Karpas-422 (cell line): ENCODE data around the gene ARRDC4. TPM values are rescaled to one million over a fixed set of nuclear protein-coding genes. Genes with fewer than 3 reads are reported as not detected.

ENCODE experiments used
- DNase-seq: peaks from one replicate; pipeline ENCODE4 v3.0.0-alpha.2; 2015
- H2AFZ ChIP-seq: fragments of 200-600 bp; sonication (generic); 2 replicates; pipeline ENCODE4 v1.6.1; 2014; ENCODE audit warnings: antibody characterized with exemption, low read length, mixed read lengths
- H3K27ac ChIP-seq: fragments of 200-600 bp; sonication (generic); 2 replicates; pipeline ENCODE4 v1.5.1; 2014; ENCODE audit warnings: mild to moderate bottlenecking, low read length, moderate library complexity
- H3K27me3 ChIP-seq: fragments of 200-600 bp; sonication (generic); 2 replicates; pipeline ENCODE4 v1.6.1; 2014; ENCODE audit warnings: low read length, mixed read lengths
- H3K36me3 ChIP-seq: fragments of 200-600 bp; sonication (generic); 2 replicates; pipeline ENCODE4 v1.6.1; 2014; ENCODE audit warnings: low read length, mixed read lengths; ENCODE audit not compliant: insufficient read depth
- H3K4me1 ChIP-seq: fragments of 200-600 bp; sonication (generic); 2 replicates; pipeline ENCODE4 v1.6.1; 2014; ENCODE audit warnings: mild to moderate bottlenecking, low read length, mixed read lengths
- H3K4me2 ChIP-seq: fragments of 200-600 bp; sonication (generic); 2 replicates; pipeline ENCODE4 v1.6.1; 2014; ENCODE audit warnings: low read length, low read depth, mild to moderate bottlenecking; ENCODE audit not compliant: poor library complexity, severe bottlenecking
- H3K4me3 ChIP-seq: fragments of 200-600 bp; sonication (generic); 2 replicates; pipeline ENCODE4 v1.5.1; 2014; ENCODE audit warnings: mild to moderate bottlenecking, antibody characterized with exemption, low read length, mixed read lengths
- H3K79me2 ChIP-seq: fragments of 200-600 bp; sonication (generic); 2 replicates; pipeline ENCODE4 v1.6.1; 2014; ENCODE audit warnings: mild to moderate bottlenecking, low read length, mixed read lengths
- H3K9ac ChIP-seq: fragments of 200-600 bp; sonication (generic); 2 replicates; pipeline ENCODE4 v1.6.0; 2014; ENCODE audit warnings: low read length
- H3K9me2 ChIP-seq: fragments of 200-600 bp; sonication (generic), shearing (Covaris generic); replicated peaks from 2 replicates; pipeline ENCODE4 v1.6.0; 2014; ENCODE audit warnings: mild to moderate bottlenecking, low read length, moderate library complexity; ENCODE audit not compliant: insufficient read depth
- H3K9me3 ChIP-seq: fragments of 300-700, 200-600 bp; sonication (generic); 2 replicates; pipeline ENCODE4 v1.6.1; 2014; ENCODE audit warnings: low read length, mixed read lengths
- H4K20me1 ChIP-seq: fragments of 200-600 bp; sonication (generic); 2 replicates; pipeline ENCODE4 v1.6.1; 2014; ENCODE audit warnings: mild to moderate bottlenecking, antibody characterized with exemption, low read length, low read depth; ENCODE audit not compliant: insufficient read depth
- total RNA-seq: library from RNA; depleted of rRNA; stranded (reverse); fragments of >200 nt; shearing (Covaris generic); gene quantifications from 2 replicates; pipeline ENCODE4 v1.2.3, GENCODE V29; 2014; ENCODE audit warnings: low replicate concordance

Gene ARRDC4
- total RNA-seq, 1 experiment from 2014 or later, result not detected

DNA sequence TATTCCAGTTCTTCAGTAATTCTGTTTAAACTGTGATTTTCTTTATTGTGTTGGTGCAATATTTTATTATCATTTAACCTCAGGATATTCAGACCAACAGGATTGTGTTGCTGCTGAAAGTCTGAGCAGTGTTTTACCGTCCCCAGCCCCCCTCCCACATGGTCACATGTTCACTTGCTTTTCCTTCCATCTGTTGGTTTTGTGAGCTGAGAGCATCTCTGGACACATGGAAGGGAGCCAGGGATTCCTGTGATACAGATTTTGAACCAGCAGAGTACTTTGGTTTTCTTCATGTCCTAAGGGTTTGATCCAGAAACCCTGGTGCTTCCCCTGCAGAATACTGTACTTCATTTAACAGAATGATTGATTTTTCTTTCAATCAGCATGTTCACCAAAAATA lies 11.9 kb downstream of the ARRDC4 start:
- H3K4me1 ChIP-seq, result no peaks in the 10 kb centered on the region
- DNase-seq, result no peak
- peaks cover 25% of the 10 kb centered on the region for H3K9me3 ChIP-seq
- no peaks in the 10 kb centered on the region for H3K36me3 ChIP-seq
- H3K9me2 ChIP-seq, result no peaks in the 10 kb centered on the region
- H3K27ac ChIP-seq, result no peak overlapping the region
- H3K79me2 ChIP-seq, result no peaks in the 10 kb centered on the region
- no peak overlapping the region for H3K9ac ChIP-seq
- no peak overlapping the region for H2AFZ ChIP-seq
- H3K27me3 ChIP-seq, result no peaks in the 10 kb centered on the region
- H3K4me2 ChIP-seq, result no peak overlapping the region
- H3K4me3 ChIP-seq, result no peak overlapping the region
- H4K20me1 ChIP-seq, result no peaks in the 10 kb centered on the region

GRCh38 chr15:97976129-97976528 lies 15.6 kb downstream of the ARRDC4 start:
- Histone ChIP-seq H3K27me3 (no peaks in the 10 kb centered on the region), H3K4me1 (no peaks in the 10 kb centered on the region), H3K4me2 (no peak overlapping the region), H3K9me2 (no peaks in the 10 kb centered on the region), H3K36me3 (no peaks in the 10 kb centered on the region), H3K9ac (no peak overlapping the region), H3K4me3 (no peak overlapping the region), H4K20me1 (no peaks in the 10 kb centered on the region), H3K27ac (no peak overlapping the region), H2AFZ (no peak overlapping the region), H3K9me3 (peaks cover 25% of the 10 kb centered on the region), H3K79me2 (no peaks in the 10 kb centered on the region)
- DNase-seq, result no peak

DNA sequence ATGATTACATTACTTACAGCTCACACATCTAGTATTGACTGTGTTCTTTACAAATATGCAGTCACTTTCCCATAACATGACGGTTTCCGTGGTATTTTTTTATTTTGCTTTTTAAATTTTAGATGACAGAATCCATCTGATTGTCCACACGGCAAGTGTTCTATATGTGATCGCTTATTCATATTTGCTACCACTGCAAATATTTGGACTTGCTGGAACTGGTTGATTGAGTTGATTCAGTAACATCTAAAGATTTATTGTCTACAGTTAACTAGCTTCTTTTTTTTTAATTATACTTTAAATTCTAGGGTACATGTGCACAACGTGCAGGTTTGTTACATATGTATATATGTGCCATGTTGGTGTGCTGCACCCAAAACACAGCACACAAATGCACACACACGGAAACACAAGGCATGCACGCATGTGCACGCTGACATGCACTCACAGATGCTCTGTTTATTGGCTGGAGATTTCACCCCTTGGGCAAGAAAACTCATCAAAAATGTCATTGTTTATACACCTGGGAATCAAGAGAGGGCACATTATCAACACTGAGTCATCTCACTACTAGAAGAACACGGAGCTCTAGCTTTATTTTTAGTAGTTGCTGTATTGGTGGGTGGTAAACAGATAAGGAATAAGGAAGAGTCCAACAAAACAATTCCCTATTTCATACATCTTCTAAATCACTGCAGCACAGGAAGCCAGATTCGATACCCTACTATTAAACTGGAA lies 16.4 kb downstream of the ARRDC4 start:
- Histone ChIP-seq H2AFZ (no peak overlapping the region), H3K4me1 (no peaks in the 10 kb centered on the region), H3K9ac (no peak overlapping the region), H3K36me3 (no peaks in the 10 kb centered on the region), H4K20me1 (no peaks in the 10 kb centered on the region), H3K4me3 (no peak overlapping the region), H3K4me2 (no peak overlapping the region), H3K9me3 (peaks cover 26% of the 10 kb centered on the region), H3K27me3 (no peaks in the 10 kb centered on the region), H3K27ac (no peak overlapping the region), H3K9me2 (no peaks in the 10 kb centered on the region), H3K79me2 (no peaks in the 10 kb centered on the region)
- no peak for DNase-seq

- Histone ChIP-seq H3K27me3 (no peaks in the 10 kb centered on the region), H3K79me2 (no peaks in the 10 kb centered on the region), H3K27ac (no peak overlapping the region), H3K9me3 (peaks cover 31% of the 10 kb centered on the region), H3K4me3 (no peak overlapping the region), H3K4me1 (no peaks in the 10 kb centered on the region), H4K20me1 (no peaks in the 10 kb centered on the region), H3K9me2 (no peaks in the 10 kb centered on the region), H3K4me2 (no peak overlapping the region), H3K36me3 (no peaks in the 10 kb centered on the region), H3K9ac (no peak overlapping the region), H2AFZ (no peak overlapping the region)
- DNase-seq, result no peak
Measured at GRCh38 chr15:97977734-97978133, 17.2 kb downstream of the ARRDC4 start.

DNA sequence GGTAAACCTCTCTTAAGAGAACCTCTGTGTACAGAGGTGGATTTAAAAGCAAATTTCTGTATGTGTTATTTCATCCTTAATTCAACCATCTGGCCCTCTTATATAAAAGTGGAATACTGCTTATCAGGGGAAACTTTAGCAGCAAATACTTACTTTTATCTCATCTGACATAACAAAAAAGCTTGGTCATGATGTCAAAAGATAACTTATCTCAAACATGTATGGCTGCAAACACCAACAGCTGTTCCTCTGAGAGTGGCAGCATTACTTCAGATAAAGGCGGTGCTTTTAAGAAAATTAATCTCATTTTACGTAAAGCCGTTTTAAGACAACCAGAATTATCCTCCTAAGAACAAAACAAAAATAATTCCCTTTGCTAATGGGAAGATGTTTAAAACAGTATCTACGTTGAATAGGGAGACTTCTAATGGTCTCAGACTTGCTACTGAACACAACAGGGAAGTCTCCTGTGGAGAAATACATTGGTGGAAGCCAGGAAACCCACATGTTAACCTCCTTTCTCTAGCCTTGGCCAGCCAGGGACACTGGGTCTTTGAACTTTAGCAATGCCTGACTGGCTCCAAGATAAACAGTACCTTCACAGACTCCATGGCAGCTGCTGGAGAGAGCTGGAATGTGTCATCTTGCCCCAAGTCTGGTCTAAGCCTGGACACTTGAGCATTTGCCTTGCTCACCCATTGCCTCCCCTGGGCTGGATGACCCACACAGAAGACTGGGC lies 18.1 kb downstream of the ARRDC4 start:
- Histone ChIP-seq H3K27ac (no peak overlapping the region), H2AFZ (no peak overlapping the region), H3K9me2 (no peaks in the 10 kb centered on the region), H3K36me3 (no peaks in the 10 kb centered on the region), H3K9ac (no peak overlapping the region), H3K27me3 (no peaks in the 10 kb centered on the region), H3K9me3 (peaks cover 31% of the 10 kb centered on the region), H3K4me3 (no peak overlapping the region), H4K20me1 (no peaks in the 10 kb centered on the region), H3K79me2 (no peaks in the 10 kb centered on the region), H3K4me1 (no peaks in the 10 kb centered on the region), H3K4me2 (no peak overlapping the region)
- DNase-seq, result no peak

- Histone ChIP-seq H3K4me2 (no peak overlapping the region), H3K36me3 (no peaks in the 10 kb centered on the region), H3K4me3 (no peak overlapping the region), H3K79me2 (no peaks in the 10 kb centered on the region), H3K27me3 (no peaks in the 10 kb centered on the region), H3K27ac (no peak overlapping the region), H3K9ac (no peak overlapping the region), H3K9me2 (no peaks in the 10 kb centered on the region), H3K9me3 (peaks cover 32% of the 10 kb centered on the region), H4K20me1 (no peaks in the 10 kb centered on the region), H2AFZ (no peak overlapping the region), H3K4me1 (no peaks in the 10 kb centered on the region)
- no peak for DNase-seq
Measured at GRCh38 chr15:97979140-97979520, 18.6 kb downstream of the ARRDC4 start.

DNA sequence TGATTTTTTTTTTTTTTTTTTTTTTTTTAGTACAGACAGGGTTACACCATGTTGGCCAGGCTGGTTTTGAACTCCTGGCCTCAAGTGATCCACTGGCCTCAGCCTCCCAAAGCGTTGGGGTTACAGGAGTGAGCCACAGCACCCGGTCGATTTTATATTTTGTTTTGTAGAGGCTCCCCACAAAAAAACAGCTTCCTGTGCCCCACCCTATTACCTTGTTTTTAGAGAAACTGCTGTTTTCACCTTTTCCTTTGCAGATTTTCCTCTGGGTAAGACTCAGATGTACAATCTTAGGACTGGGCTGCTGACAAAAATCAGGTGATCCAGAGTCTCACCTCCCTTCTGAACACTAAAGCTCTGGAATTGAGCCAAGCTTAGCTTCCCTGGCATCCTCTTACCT lies 20.6 kb downstream of the ARRDC4 start:
- no peak for DNase-seq
- Histone ChIP-seq H3K9ac (no peak overlapping the region), H3K4me1 (no peaks in the 10 kb centered on the region), H3K4me2 (no peak overlapping the region), H3K79me2 (no peaks in the 10 kb centered on the region), H4K20me1 (no peaks in the 10 kb centered on the region), H2AFZ (no peak overlapping the region), H3K9me2 (no peaks in the 10 kb centered on the region), H3K27ac (no peak overlapping the region), H3K9me3 (peaks cover 26% of the 10 kb centered on the region), H3K27me3 (no peaks in the 10 kb centered on the region), H3K4me3 (no peak overlapping the region), H3K36me3 (no peaks in the 10 kb centered on the region)

DNA sequence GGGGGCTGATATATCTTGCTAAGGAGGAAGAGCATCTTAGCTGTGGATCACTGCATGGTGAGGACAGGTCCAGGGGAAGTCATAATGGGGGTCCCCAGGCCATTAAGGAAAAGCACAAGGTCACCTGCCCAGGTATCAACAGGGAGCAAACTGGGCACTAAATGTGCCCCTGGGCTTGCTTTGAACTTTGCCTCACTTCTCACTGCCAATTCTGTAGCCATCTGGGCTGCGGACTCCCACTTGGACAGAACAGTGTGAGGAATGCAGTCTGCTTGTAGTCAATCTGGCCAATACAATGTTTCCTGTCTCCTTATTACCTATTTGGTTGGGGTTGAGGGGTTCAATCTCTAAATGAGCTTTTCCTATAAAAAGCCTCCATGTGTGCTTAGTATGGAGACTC lies 21.3 kb downstream of the ARRDC4 start:
- no peak overlapping the region for H3K9ac ChIP-seq
- no peaks in the 10 kb centered on the region for H3K79me2 ChIP-seq
- no peak overlapping the region for H3K4me3 ChIP-seq
- no peaks in the 10 kb centered on the region for H3K27me3 ChIP-seq
- no peak overlapping the region for H3K27ac ChIP-seq
- no peak overlapping the region for H3K4me2 ChIP-seq
- no peak overlapping the region for H2AFZ ChIP-seq
- no peak for DNase-seq
- peaks cover 25% of the 10 kb centered on the region for H3K9me3 ChIP-seq
- no peaks in the 10 kb centered on the region for H3K9me2 ChIP-seq
- H3K36me3 ChIP-seq, result no peaks in the 10 kb centered on the region
- H3K4me1 ChIP-seq, result no peaks in the 10 kb centered on the region
- no peaks in the 10 kb centered on the region for H4K20me1 ChIP-seq
